ENCODE results near the gene EPN3. TPM values are rescaled to one million over a fixed set of nuclear protein-coding genes. Genes with fewer than 3 reads are reported as not detected.

The EPN3 gene
- total RNA-seq, 2 experiments from 2014 or later: not detected

GRCh38 chr17:50534979-50535326, 2.4 kb downstream of the EPN3 start:
- no peak for ATAC-seq (ENCODE audit: poor library complexity)
- intact Hi-C loops (cut with DNase I, micrococcal nuclease): no loop called here
- ChIA-PET CTCF (no interaction called here), POLR2A (no interaction called here)
- TF ChIP-seq, protein P1, sequence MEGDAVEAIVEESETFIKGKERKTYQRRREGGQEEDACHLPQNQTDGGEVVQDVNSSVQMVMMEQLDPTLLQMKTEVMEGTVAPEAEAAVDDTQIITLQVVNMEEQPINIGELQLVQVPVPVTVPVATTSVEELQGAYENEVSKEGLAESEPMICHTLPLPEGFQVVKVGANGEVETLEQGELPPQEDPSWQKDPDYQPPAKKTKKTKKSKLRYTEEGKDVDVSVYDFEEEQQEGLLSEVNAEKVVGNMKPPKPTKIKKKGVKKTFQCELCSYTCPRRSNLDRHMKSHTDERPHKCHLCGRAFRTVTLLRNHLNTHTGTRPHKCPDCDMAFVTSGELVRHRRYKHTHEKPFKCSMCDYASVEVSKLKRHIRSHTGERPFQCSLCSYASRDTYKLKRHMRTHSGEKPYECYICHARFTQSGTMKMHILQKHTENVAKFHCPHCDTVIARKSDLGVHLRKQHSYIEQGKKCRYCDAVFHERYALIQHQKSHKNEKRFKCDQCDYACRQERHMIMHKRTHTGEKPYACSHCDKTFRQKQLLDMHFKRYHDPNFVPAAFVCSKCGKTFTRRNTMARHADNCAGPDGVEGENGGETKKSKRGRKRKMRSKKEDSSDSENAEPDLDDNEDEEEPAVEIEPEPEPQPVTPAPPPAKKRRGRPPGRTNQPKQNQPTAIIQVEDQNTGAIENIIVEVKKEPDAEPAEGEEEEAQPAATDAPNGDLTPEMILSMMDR (IDR thresholded peaks at IDR 0.05): no peak
- H3K27ac ChIP-seq (ENCODE audit: low read depth in 1 of 2, low read length in 2 of 2): no peak overlapping the region
- no peak for DNase-seq
- H3K36me3 ChIP-seq (ENCODE audit: insufficient read depth, low read length): no peaks in the 10 kb centered on the region
- Mint-ChIP-seq H3K36me3 (ENCODE audit: low read depth) (no peaks in the 10 kb centered on the region), H3K27me3 (peaks cover 62% of the 10 kb centered on the region), H3K9me3 (no peaks in the 10 kb centered on the region), H3K27ac (no peak overlapping the region), H3K4me3 (no peak overlapping the region), H3K4me1 (ENCODE audit: low read depth) (peaks cover 9% of the 10 kb centered on the region)
- H3K27me3 ChIP-seq (ENCODE audit: control insufficient read depth in 1 of 2, insufficient read depth in 2 of 2, low read length in 2 of 2): peaks cover 35 to 37% of the 10 kb centered on the region in 2 experiments
- H3K4me1 ChIP-seq (ENCODE audit: insufficient read depth, low read length): peaks cover 20% of the 10 kb centered on the region
- peaks cover 0 to 8% of the 10 kb centered on the region in 2 experiments for H3K9me3 ChIP-seq (ENCODE audit: control insufficient read depth in 1 of 2, insufficient read depth in 1 of 2, low read length in 2 of 2)
- no peak overlapping the region for H3K4me3 ChIP-seq (ENCODE audit: low read length)

DNA sequence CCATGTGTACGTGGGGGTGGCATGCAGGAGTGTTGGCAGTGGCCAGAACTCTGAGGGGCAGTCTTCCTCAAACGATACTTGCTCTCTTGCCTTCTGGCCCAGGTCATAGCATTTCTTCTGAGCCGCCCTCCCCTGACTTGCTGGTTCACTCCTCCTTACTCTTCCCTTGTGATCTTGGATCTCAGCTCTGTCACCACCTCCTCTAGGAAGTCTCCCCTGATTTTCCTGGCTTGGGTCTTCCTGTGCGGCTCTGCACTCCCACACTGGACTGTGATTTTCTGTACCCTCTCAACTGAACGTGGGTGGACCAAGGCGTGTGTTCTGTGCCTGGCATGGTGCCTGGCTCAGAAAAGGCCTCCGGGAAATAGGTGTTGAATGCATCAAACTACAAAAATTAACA, 2.9 kb downstream of the EPN3 start:
- peaks cover 0 to 8% of the 10 kb centered on the region in 2 experiments for H3K9me3 ChIP-seq (ENCODE audit: control insufficient read depth in 1 of 2, insufficient read depth in 1 of 2, low read length in 2 of 2)
- DNase-seq (no peak), ATAC-seq (ENCODE audit: poor library complexity) (no peak)
- Mint-ChIP-seq H3K4me3 (no peak overlapping the region), H3K27ac (no peak overlapping the region), H3K36me3 (ENCODE audit: low read depth) (no peaks in the 10 kb centered on the region), H3K9me3 (no peaks in the 10 kb centered on the region), H3K27me3 (peaks cover 58% of the 10 kb centered on the region), H3K4me1 (ENCODE audit: low read depth) (peaks cover 9% of the 10 kb centered on the region)
- peaks cover 20% of the 10 kb centered on the region for H3K4me1 ChIP-seq (ENCODE audit: insufficient read depth, low read length)
- no peaks in the 10 kb centered on the region for H3K36me3 ChIP-seq (ENCODE audit: insufficient read depth, low read length)
- POLR2A ChIA-PET: interaction anchor here (1.0 kb wide), 1 partner anchor 25 kb away, joined by 3 read pairs; the partner anchor contains the start of gene CACNA1G
- TF ChIP-seq, protein P1 (IDR thresholded peaks at IDR 0.05): no peak
- H3K27ac ChIP-seq (ENCODE audit: low read depth in 1 of 2, low read length in 2 of 2): no peak overlapping the region
- intact Hi-C loops (cut with DNase I, micrococcal nuclease): no loop called here
- CTCF ChIA-PET: no interaction called here
- H3K4me3 ChIP-seq (ENCODE audit: low read length): no peak overlapping the region
- H3K27me3 ChIP-seq (ENCODE audit: control insufficient read depth in 1 of 2, insufficient read depth in 2 of 2, low read length in 2 of 2): peaks cover 33 to 34% of the 10 kb centered on the region in 2 experiments

- Mint-ChIP-seq H3K4me1 (ENCODE audit: low read depth) (peaks cover 9% of the 10 kb centered on the region), H3K36me3 (ENCODE audit: low read depth) (no peaks in the 10 kb centered on the region), H3K27me3 (peaks cover 42% of the 10 kb centered on the region), H3K27ac (no peak overlapping the region), H3K9me3 (no peaks in the 10 kb centered on the region), H3K4me3 (no peak overlapping the region)
- no peak overlapping the region for H3K27ac ChIP-seq (ENCODE audit: low read depth in 1 of 2, low read length in 2 of 2)
- no peaks in the 10 kb centered on the region for H3K36me3 ChIP-seq (ENCODE audit: insufficient read depth, low read length)
- intact Hi-C loops (cut with DNase I, micrococcal nuclease): no loop called here
- POLR2A ChIA-PET: no interaction called here
- H3K4me1 ChIP-seq (ENCODE audit: insufficient read depth, low read length): peaks cover 30% of the 10 kb centered on the region
- TF ChIP-seq, protein P1 (IDR thresholded peaks at IDR 0.05): no peak
- no peak overlapping the region for H3K4me3 ChIP-seq (ENCODE audit: low read length)
- CTCF ChIA-PET: no interaction called here
- H3K9me3 ChIP-seq (ENCODE audit: control insufficient read depth in 1 of 2, insufficient read depth in 1 of 2, low read length in 2 of 2): peaks cover 0 to 8% of the 10 kb centered on the region in 2 experiments
- ATAC-seq (ENCODE audit: poor library complexity) (no peak), DNase-seq (no peak)
- H3K27me3 ChIP-seq (ENCODE audit: control insufficient read depth in 1 of 2, insufficient read depth in 2 of 2, low read length in 2 of 2): peaks cover 18 to 25% of the 10 kb centered on the region in 2 experiments
Measured at GRCh38 chr17:50536683-50537646, 4.4 kb downstream of the EPN3 start.

Measured in CD4-positive, alpha-beta T cell (primary cell).